ENCODE data around the gene DUSP7.

The DUSP7 gene

DNA sequence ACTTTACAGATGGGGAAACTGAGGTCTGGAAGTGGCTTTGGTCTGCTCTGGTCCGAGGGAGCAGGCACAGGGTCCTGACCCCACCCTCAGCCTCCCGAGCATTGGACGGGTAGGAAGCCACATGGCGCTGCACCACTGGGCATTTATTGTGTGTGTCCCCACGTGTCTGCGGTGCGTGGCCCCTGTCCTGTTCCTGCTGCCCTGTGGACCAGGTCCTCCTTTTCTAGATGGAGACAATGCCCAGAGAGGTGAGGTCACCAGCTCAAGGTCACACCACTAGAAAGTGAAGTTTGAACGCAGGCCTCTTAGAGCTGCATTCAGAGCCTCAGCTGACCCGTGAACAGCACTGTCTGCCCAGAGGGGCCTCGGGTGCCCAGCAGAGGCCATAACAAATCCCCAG, 26.8 kb downstream of the DUSP7 start:
- no peak for DNase-seq (ENCODE audit: low read depth, low spot score)

DNA sequence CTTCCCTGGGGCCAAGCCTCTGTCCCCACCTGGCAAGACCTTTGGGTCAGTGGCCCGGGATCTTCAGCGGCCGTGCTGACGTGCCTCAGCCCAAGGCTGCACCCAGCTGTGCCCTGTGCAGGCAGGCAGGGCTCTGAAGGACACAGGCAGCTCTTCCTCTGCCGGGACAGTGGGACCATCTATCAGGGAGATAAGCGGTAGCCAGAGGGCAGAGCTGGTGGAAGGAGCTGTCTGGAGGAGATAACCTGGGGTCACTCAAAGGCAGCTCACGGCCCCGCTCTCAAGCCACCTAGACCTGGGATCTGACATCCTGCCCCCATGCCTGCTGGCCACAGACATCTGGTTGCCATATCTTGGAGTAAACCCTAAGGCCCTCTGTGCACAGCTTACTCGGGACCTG, 27.3 kb downstream of the DUSP7 start:
- DNase-seq (ENCODE audit: low read depth, low spot score), result no peak

DNA sequence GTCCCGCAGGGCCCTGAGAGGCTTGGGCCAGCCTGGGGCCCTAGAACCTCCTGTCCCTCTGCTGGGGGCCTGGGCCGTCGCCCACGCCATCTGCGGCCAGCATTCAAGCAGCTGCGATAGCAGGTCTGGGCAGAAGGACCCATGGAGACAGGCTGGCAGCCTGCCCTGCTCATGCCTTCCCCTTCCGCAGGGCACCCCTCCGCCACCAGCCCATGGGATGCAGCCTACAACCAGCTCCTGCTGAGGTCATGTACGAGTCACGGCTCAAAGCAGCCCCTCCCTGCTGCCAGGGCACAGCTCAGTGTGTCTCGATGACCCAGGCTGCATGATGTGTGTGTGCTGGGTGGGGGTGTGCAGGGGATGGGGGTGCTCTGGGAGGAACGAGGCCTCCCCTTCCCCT, 27.8 kb downstream of the DUSP7 start:
- no peak for DNase-seq (ENCODE audit: low read depth, low spot score)

DNA sequence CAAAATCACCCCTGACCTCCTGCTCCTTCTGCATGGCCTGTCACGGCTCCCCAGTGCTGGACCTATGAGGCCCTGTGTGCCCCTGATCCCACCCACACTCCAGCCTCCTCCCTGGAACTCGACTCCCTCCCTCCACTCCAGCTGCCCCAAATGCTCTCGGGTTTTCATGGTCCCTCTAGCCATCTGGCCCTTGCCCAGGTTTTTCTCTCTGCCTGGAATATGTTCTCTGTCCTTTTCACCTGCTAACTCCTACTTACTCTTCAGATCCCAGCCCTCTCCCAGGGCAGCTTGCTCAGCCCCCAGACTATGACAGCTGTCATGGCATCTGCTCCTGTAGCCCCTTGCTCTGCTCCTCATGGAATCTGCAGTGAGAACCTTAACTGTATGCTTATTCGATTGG, 30.3 kb downstream of the DUSP7 start:
- DNase-seq (ENCODE audit: low read depth, low spot score), result no peak

DNA sequence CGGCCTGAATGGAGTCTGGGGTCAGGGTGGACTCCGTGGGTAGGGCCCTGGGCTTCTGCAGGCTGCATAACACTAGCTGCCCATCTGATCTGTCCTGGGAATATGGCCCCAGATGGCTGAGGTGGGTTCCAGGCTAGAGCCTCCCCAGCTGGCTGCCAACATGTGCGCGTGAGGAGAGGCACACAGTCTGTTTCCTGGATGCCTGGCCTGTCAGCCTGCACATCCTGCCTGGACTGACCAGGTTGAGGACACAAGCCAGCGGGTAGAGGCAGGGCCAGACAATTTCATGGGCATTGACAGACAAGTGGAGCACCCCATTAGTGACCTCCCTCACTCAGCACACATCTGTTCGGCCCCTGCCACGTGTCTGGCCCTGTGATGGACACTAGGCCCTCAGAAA, 30.9 kb downstream of the DUSP7 start:
- DNase-seq (ENCODE audit: low read depth, low spot score), result no peak

DNA sequence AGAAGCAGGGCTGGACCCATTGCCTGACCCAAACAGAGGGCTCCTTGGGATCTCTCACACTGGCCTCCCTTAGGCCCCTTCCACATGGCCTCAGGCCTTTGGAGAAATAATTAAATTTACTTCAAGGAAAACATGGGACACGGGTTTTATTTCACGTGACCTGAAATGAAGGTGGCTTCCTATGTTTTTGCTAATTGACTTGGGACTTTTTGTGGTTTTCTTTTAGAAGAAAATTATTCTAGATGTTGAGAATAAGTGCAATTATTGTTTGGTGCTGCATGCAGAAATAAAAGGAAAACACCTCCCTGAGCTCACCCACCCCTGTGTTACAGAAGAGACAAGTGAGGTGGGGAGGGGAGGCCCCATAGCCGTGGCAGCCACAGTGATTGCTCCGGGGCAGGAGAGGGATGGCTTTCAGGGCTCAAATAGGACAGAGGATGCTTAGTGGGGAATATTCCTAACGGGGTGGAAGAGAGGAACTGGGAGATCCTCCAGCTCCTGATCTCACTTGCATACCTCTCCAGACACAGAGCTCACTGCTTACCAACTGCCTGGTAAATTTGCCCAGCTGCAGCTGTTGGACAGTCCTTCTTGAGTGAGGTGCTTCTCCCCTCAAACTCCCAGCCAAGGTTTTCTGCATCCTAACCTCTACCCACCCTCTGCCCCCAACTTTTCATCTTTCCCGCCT, 31.5 kb downstream of the DUSP7 start:
- no peak for DNase-seq (ENCODE audit: low read depth, low spot score)

DNA sequence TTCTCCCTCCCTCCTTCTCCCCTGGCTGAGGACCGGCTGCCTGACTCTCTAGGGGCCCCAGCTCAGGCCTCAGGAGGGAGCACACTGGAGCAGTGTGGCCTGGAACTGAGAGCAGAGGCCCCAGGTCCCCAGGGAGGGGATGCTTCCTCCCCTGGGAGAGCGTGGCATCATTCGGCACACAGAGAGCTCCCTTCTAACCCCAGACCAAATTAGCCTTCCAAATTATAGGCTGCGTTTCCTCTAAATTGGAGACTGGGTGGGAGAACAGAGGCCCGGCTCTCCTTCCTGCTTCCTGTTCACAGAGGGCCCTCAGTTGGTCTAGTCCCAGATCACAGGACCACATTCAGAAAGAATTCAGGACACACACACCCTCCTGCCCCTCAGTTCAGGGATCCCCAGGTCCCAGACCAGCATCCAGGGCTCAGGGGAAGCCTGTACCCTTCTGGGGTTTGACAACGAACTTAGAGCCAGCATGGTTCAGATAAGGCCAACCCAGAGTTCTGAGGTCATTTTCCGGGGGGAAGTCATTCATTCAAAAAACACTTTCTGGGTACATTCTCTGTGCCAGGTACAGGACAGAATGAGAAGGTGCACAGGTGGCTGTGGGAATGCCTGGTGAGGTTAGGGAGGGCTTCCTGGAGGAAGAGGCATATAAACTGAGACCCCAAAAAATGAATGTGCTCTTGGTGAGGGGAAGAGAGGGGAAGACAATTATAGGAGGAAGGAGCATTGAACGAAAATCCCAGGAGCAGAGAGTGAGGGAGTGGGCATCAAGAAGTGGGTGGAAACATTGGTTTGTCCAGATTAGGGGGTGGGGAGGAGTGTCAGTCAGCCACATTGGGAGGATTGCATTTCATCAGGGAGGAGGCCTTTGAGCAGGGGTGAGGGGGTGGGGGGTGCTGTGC, 32.3 kb downstream of the DUSP7 start:
- no peak for DNase-seq (ENCODE audit: low read depth, low spot score)

DNA sequence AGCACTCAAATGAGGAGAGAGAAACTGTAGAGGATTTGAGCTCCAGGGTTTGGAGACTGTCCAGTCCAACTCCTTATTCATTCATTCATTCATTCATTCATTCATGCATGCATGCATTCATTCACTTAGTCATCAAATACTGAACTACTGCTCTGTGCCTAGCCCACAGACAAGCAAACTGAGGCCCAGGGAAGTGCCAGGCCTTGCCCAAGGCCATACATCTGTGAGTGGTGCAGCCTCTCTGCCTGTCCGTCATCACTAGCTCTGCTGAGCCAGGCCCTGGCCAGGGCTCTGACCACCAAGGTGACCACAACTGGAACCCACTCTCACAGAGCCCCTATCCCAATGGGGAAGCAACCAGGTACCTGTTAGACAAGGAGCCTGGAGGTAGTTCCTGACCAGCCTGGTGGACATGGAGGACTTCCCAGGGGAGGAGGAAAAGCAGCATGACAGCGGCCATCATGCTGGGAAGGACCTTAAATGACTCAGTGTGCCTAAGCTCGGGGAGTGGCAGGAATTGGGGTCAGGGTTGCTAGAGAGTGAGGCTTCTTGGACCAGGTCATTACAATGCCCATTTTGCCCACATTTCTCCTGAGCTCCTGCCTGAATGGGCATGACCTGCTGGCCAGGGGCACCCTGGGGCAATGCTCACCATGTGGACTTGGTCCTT, 33.1 kb downstream of the DUSP7 start:
- no peak for DNase-seq (ENCODE audit: low read depth, low spot score)

DNA sequence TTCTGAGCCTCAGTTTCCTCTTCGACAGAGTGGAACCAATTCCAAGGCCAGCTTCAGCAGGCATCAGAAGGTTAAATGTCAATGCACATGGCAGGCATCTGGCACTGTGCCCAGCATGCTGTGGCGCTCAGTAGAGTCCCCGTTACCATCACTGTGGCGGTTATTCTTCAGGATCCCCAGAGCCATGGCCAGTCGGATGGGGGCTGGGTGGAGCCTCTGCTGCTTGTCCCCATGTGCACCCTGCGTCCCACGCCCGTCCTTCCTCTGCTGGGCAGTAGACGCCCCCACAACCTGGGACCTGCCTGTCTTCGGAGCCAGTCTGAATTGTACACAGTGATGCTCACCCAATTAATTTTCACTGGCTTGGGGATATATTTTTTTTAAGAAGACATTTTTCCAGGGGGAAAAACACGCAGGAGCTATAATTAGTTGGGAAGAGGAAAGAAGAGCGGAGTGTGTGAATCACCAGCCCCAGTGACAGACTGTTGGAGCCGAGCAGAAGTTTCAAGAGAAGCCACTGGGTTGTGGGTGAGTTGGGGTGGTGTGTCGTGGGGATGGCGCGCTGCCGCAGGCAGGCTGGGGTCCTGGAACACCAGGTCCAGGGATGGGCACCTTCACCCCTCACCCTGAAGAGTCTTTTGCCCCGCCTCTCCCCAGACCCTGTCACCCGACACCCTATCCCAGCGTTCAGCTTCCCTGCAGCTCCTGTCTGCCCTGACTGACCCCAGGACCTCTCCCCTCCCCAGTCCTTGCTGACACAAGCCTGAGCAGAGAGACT, 33.9 kb downstream of the DUSP7 start:
- no peak for DNase-seq (ENCODE audit: low read depth, low spot score)

DNA sequence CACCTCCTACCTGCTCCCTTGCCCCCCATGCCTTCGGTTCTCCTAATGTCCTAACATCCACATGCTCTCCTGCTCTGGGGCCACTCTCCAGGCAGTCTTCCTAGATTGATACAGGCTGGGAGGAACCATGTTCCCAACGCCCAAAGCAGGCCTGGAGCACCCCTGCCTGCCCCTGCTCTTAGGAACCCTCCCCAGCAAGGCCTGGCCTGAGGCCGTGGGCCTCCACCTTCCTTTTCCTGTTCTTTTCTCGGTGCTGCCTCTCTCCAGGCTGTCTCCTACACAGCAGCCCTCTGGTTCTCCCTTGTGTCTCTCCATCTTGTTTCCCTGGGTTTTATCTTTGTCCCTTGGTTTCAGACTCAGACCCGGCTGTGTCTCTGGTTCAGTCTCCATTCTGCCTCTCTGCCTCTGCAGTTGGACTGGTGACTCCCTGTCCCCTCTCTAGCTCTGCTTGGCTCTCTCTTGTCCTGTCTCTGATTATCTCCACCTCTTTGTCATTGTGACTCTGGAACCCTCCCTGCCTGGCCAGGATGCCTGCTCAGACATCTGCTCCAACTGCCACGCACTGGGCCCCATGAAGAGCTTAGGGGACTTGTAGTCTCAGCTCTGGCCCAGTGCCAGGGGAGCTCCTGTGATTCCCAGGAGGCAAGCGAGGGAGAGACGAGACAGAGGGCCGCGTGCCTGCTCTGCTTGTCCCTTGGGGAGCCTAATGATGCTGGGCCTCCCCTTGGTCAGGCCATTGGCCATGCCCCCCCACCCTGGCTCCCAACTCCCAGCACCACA, 34.7 kb downstream of the DUSP7 start:
- no peak for DNase-seq (ENCODE audit: low read depth, low spot score)

DNA sequence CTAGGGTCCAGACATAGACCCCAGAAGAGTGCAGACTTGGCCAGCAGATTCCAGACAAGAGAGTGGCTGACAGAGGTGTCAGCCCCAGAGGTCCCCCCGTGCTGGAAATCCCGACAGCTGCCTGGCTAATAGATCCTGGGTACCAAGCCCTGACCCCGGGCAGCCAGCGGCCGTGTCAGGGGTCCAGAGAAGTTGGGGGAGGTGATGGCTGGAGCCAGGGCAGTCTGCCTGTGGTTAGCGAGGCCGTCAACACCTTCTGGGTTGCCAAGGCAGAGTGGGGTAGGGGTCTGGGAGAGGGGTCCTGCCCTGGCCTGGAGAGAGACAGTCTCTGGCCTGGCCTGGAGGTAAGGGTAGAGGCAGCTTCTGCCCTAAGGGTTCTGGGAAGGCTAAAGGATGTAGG, 35.6 kb downstream of the DUSP7 start:
- no peak for DNase-seq (ENCODE audit: low read depth, low spot score)

DNA sequence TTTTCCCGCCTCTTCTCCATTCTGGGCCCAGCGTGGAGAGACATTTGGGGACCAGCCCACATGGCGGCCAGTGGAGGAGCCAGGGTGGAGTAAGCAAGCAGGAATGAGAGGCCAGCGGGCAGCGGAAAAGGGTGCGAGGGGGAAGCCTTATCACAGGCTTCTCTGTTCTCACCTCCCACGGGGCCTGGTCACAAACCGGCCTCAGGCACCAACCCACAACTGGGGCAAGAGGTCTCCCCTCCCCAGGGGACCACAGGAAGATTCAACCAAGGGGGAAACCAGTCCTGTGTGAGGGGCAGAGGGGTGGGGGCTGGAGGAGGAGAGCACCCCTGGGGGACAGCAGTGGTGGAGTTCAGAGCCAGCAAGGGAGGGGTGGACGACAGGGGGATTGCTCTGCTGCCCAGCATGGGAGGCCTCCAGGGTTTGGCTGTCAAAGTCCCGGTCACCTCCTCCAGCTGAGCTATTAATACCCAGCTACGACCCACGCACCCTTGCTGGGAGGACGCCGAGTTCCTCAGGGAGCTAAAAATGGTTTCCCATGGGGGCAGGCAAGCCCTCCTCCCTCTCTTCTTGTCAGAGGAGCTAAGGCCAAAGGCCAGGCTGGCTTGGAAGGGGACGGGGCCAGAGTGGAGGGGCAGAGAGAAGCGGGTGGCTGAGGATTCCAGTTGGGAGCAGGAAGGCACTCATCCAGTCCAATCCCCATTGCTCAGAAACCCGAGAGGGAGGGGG, 36.9 kb downstream of the DUSP7 start:
- DNase-seq (ENCODE audit: low read depth, low spot score), result no peak

DNA sequence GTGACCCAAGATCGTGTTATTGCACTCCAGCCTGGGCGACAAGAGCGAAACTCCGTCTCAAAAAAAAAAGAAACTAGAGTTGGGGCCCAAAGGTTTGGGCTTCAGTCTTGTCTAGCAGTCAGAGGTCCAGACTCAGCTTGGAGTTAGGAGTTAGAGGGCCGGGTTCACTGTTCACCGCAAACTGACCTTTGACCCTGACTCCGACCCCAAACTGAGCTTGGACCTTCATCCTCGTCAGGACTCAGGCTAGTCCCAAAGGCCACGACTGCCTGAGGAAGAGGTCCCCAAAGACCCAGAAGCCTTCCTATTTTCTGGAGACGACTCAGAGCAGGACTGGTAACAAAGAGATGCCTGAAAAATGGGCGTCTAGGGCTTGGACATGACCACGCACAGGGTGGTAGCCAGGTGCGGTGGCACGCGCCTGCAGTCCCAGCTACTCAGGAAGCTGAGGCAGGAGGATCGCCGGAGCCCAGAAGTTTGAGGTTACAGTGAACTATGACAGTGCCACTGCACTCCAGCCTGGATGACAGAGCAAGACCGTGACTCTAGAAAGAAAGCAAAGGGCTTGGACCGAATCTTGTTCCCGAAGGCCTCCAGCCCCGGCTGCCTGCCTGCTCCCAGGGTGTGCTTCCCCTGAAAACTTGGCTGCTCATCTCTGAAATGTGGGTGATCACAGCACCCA, 37.9 kb downstream of the DUSP7 start:
- no peak for DNase-seq (ENCODE audit: low read depth, low spot score)

DNA sequence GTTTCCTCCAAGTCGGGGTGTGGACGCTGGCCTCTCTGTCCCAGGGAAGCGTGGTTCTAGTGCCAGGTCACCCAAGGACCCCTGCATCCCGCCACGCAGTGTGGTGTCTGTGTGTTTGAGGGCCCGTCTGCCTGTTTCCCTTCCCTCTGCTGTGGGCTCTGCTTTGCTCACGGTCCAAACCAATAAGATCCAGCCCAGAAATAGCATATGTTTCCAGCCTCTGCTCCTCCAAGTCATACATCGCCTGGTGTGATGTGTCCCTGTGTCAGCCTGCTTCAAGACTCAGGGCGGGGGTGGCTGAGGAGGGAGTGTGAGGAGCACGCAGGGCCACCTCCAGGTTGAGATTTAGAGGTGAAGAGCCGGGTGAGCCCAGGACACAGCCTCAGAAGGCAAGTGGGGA, 38.8 kb downstream of the DUSP7 start:
- DNase-seq (ENCODE audit: low read depth, low spot score), result no peak

DNA sequence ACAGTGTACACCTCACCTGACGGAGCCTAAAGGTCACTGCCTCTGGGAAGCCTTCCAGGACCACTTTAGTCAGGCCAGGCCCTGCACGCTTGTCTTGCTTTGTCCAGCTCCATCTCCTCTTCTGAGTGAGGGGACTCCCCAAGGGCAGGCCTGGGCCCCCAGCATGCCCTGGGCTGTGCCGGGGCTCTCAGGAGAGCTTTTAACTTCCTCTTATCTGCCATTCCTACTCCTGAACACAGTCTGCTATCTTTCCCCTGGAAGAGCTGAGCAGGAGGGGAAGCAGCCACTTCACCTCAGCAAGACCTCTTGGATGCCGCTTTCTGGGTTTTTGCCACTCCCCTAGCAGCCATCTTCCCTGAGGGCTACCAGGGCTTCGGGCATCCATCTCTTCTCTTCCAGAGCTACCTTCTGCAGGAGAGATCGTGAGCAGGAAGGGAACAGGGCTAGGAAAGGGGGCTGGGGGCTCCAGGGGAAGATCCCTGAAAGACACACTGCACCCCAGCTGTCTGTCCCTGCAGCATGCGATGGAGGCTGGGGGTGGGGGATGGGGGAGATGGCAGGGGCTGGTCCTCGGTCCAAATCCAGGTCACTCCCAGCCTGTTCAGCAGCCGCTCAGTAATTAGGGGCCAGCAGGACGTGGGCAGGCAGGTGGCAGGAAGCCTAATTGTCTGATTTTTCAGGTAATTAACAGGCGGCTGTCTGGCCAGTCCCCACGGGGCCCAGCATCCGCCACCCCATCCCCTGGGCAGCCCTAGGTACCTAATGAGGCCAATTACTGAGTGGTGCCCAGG, 40.7 kb downstream of the DUSP7 start:
- DNase-seq (ENCODE audit: low read depth, low spot score), result no peak

DNA sequence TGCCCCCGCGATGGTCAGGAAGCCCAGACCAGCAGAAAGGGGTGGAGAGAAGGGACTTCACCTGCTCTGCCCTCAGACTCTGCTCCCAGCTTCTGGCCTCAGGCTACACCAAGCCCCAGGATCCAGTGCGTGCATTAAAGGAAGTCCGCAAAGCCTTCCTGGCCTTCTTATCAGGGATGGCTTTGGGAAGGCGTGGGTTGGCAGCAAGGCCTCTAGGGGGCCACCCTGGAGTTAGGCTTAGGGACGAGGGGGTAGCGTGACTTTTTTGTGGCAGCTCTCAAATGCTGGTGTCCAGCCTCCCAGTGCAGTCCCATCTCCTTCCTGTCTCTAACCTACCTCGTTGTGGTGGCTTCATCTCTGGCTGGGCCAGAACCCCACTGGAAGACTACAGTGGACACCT, 41.8 kb downstream of the DUSP7 start:
- no peak for DNase-seq (ENCODE audit: low read depth, low spot score)

DNA sequence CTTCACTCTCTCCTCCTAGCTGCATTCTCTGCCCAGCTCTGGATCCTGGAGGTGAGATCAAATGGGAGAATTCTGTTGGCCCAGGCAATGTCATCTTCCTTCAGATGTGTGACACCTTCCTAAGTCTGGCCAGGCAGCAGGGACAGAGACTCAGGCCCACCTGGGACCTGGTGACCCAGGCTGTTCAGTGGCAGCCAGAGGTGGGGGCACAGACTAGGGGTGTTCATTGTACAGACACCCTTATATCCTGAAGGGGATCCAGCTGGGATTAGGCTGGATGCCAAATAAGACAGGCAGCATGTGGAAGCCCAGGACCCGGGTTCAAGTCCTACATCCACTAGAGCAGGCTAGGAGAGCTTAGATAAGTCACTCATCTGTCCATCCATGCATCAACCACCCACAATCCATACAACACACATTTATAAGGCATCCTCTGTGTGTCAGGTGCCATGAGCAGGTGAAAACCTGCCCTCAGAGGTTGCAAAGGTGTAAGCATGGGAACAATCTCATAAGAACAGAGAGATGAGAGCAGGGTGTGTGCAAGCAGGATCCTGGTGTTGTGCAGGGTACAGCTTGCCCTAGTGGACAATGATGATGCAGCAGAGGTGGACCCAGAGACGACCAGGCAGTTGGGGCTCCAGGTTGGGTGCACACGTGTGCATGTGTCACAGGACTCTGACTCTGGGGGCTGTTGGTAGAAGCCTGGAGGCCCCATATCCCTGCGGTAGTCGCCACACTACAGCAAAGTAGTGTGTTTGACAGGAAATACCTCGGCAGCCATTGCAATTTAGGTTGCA, 42.4 kb downstream of the DUSP7 start:
- no peak for DNase-seq (ENCODE audit: low read depth, low spot score)

DNA sequence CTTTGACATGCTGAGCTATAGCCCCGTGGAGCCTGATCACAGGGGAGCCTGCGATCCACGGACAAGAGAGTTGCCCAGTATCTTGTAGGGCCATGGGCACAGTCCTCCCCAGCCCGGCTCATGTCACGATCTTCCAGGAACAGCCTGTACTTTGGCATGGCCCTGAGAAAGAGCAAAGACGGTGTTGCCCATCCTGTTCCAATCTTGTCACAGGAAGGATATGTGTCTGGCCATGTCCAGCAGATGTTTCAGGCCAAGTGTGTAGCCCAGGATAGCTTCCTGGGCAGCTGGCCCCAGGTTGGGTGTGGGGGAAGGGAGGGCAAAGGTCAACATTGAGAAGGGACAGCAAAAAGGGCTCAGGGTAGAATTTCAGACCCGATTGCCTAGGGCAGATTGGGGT, 43.7 kb downstream of the DUSP7 start:
- DNase-seq (ENCODE audit: low read depth, low spot score), result no peak
